ENCODE results near the gene FURIN.
"Not testable (repeated sequence)": the region's sequence is repeated elsewhere in the genome, so short reads cannot be mapped to it uniquely, and the experiment has no call there.

Gene FURIN

DNA sequence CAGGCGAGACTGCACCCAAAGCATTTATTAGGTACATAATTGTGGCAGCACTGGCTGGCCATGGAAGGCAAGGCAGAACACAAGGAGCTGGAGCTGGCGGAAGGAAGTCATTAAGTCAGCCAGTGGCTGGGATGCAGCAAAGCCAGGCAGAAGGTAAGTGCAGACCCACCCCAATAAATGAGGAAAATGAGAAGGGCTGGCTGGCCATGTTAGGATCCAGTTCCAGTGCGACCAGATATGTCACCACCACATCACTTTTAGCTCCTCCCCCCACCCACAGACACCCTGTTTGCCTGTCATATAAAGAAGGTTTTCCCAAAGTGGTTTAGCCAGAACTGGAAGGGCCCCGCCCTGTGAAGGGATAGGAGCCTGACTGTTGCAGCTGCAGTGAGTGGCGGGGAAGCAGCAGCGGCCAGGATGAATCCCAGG lies at the start of gene FURIN:
Gene FURIN, plus strand, starts transcription at position 328 of the 429 bp plus-strand sequence. CDS start 7,153 bp downstream, outside the sequence.
- no peak for DNase-seq

DNA sequence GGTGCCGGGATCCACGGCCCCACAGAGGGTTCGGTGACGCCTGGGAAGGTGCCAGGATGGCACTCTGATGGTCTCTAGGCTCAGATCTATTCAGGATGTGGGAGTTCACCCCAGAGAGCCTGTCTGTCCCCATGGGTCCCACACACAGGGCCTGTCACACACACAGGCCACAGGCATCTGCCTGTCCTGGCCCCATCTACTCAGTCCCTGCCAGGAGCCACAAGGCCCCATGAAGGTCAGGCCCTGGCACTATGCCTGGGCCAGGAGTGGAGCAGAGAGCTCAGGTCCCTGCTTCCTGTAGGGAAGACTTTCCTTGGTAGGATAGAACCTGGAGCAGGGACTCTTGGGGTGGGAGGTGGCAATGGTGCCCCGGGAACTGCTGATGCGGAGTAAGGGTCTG lies 49.0 kb upstream of the FURIN start:
- DNase-seq = peak; percentile 32

DNA sequence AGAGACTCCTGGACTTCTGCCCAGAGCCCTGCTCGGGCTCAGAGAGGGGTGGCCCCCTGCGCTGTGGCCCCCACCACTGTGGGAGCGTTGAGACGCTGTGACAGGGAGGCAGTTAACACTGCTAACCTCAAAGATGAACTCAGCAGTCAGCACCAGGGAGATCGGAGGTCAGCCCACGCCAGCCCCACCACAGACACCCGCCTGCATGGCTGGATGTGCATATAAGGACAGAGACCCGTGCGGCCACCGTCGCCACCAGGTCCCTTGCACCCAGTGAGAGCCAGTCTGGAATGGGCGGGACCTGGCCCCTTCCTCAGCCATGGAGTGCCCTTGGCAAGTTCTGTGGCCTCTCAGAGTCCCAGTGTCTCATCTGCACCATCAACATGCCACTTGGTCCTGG lies 48.5 kb upstream of the FURIN start:
- DNase-seq = peak; percentile 75

GRCh38 chr15:90820481-90820880 lies 47.9 kb upstream of the FURIN start:
- no peak for DNase-seq

DNA sequence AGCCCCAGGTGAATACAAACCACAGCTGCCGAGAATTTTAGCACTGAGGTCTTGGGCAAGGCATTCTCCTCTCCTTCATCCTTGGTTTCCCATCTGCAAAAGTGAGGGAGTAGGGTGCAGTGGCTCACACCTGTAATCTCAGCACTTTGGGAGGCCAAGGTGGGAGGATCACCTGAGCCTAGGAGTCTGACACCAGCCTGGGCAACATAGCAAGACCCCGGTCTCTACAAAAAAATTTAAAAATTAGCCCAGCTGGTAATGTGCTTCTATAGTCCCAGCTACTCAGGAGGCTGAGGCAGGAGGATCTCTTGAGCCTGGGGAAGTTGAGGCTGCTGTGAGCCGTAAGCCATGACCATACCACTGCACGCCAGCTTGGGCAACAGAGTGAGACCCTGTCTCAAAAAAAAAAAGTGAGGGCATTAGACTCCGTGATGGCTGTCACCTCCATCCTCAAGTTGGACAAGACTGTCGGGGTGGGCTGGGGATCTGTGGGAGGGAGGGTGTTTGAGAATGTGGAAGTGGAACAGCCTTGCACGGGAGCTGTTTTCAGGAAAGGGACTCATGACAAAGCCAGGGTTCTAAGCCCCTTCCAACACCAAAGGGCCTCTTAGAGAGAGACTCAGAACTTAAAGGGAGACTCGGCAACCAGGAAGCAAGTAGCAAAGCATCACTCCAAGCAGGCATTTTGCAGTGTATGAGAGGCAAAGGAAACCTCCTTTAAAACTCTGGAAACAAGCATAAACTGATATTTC lies 46.0 kb upstream of the FURIN start:
- DNase-seq = no peak

GRCh38 chr15:90823455-90823974 lies 44.9 kb upstream of the FURIN start:
- DNase-seq = no peak

GRCh38 chr15:90825115-90825899 lies 43.1 kb upstream of the FURIN start:
- not testable (repeated sequence) for DNase-seq

DNA sequence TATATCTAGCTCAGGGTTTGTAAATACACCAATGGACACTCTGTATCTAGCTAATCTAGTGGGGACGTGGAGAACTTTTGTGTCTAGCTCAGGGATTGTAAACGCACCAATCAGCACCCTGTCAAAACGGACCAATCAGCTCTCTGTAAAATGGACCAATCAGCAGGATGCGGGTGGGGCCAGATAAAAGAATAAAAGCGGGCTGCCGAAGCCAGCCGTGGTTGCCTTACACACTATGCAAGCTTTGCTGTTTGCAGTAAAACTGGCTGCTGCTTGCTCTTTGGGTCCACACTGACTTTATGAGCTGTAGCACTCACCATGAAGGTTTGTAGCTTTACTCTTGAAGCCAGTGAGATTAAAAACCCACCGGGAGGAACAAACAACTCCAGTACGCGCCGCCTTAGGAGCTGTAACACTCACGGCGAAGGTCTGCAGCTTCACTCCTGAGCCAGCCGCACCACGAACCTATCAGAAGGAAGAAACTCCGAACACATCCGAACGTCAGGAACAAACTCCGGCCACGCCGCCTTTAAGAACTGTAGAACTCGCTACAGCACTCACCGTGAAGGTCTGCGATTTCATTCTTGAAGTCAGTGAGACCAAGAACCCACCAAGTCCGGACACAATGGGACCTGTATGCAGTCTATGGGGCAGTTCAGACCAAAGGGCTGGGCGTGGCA lies 42.0 kb upstream of the FURIN start:
- DNase-seq = peak; percentile 29

- no peak for DNase-seq
Observed at GRCh38 chr15:90826886-90827435, 41.4 kb upstream of the FURIN start.

DNA sequence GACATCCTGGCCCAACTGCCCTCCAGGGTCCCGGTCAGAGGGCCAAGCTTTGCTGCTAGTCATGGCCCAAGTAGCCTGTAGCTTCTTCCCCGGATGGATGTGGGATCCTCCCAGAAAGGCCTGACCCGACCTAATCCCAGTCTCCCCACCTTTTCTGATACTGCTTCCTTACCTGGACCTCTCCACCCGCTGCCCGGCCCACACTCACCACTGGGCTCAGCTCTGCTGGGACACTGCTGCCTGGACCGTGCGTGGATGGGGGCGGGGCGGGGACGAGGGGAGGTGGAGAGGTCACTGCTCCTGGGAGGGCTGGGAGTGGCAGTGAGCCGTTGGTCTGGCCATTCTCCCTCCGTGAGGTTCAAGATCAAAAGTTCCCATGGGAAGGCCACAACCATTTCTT lies 40.3 kb upstream of the FURIN start:
- DNase-seq = no peak

- DNase-seq = no peak
Observed at GRCh38 chr15:90829126-90829525, 39.3 kb upstream of the FURIN start.

DNA sequence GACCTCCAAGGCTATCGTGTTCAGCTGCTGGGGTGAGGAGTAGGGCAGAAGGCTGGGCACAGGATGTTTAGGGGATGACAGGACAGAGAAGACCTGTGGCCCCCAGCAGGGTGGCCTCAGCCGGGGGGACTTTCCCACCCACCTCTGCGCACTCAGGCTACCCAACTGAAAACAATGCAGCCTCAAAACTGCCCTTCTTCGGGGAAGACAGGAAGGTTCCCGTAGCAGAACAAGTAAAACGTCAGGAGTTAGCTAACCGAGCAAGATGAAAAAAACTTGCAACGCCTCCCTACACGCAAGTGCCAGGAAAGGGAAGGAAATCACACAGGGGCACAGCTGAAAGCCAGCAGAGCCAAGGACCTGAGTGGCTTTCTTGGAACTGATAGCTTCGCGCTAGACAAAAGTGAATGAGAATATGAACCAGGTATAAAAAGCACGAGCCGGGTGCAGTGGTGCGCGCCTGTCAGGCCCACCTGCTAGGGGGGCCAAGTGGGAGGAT lies 38.4 kb upstream of the FURIN start:
- DNase-seq = peak; percentile 81

DNA sequence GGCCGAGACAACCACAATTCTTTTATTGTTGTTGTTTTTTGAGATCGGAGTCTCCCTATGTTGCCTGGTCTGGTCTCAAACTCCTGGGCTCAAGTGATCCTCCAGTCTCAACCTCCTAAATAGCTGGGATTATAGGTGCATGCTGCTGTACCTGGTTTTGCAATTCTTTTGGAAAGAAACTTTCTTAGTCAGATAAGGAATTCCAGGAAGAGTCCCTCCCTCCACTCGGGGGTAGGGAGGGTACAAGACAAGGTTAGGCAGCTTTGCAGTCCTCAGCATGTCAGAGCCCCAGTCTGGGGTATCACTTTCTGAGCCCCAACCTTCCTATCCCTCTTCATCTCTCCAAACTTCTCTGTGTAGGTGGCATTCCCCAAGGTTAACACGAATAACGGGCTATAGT lies 33.8 kb upstream of the FURIN start:
- DNase-seq = no peak

GRCh38 chr15:90836296-90836871 lies 32.0 kb upstream of the FURIN start:
- no peak for DNase-seq

- DNase-seq = no peak
Observed at GRCh38 chr15:90837094-90837493, 31.3 kb upstream of the FURIN start.

DNA sequence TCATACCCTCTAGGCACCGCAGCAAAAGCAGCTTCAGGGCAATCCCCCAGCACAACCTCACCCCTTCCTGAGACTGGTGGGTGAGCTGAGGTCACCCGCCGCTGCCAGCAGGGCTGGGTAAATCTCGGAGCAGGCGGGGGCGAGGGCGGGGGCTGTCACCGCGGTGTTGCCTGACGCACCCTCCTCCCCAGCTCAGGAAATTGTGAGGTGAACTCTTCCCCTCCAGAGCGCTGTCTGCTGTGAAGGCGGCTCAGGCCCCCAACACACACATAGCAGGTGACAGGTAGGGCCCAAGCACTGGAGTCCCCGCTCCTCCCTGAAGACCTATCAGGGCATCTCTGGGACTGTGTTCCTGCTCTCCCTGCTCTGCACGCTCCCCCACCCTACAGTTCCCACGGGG lies 30.2 kb upstream of the FURIN start:
- peak; percentile 77 for DNase-seq

GRCh38 chr15:90838544-90838943 lies 29.8 kb upstream of the FURIN start:
- no peak for DNase-seq

DNA sequence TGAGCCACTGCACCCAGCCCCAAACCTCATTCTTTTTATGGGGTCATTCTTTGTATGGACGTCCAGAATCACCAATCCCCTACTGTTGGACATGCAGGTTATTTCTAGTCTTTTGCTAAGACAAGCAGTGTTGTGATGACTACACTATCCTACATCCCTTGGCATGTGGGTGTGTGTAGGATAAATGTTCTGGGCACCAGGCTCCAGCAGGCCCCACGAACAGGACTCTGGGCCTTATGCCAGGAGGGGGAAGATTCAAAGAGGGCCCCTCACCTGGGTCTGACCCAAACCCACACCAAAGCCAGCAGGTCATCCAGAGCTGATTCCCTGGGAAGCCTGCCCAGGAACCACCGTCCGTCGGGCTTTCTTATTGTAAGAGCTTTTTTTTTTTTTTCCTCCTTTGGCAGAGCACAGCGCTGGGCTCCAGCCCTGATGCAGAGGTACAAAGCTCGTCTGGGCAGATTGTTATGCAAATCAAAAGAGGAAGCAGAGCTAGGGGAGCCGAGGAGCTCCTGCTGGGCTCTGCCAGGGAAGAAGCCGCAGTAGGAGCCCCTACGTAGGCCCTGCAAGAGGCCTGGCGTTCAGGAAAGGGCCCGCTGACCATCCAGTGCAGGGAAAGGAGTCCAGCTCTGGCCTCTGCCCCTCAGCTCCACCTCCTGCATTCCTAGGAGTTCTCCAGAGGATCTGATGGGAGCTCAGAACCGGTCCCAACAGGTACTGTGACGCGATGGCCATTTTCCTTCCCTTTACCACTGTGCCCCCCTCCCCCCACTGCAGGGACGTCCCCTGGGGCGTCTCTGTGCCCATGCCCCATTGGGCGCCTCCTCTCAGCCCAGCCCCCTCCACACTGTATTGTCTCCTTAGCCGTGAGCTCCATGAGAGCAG lies 29.0 kb upstream of the FURIN start:
- DNase-seq = peak; percentile 94

GRCh38 chr15:90840157-90840855 lies 28.1 kb upstream of the FURIN start:
- DNase-seq = no peak

- peak; percentile 98 for DNase-seq
Observed at GRCh38 chr15:90840954-90841353, 27.4 kb upstream of the FURIN start.

DNA sequence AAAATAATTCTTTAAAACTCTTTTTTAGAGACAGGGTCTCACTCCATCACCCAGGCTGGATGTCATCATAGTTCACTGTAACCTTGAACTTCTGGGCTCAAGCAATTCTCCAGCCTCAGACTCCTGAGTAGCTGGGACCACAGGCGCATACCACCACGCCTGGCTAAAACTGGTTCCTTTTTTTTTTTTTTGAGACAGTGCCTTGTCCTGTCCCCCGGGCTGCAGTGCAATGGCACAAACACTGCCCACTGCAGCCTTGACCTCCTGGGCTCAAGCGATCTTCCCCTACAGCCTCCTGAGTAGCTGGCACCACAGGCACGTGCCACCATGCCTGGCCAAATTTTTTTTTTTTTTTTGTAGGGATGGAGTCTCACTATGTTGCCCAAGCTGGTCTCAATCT lies 23.7 kb upstream of the FURIN start:
- no peak for DNase-seq

Data from hematopoietic multipotent progenitor cell treated with erythropoietin and hydrocortisone succinate and interleukin-3 and kit ligand, for 4 days (in vitro differentiated cells).